Thyroid gland (tissue), 4 donors: ENCODE results near the gene CPOX. TPM values are rescaled to one million over a fixed set of nuclear protein-coding genes. Genes with fewer than 3 reads are reported as not detected.

ENCODE experiments used
- DNase-seq, 2 donors: peaks; one replicate each; pipeline ENCODE4 v3.0.0-alpha.2; 2019
- H3K27ac ChIP-seq, 3 donors: fragments of 200-600 bp; sonication (generic); 1 replicate in 2 of 3; 2 replicates in 1 of 3; pipeline ENCODE4 v1.5.1; 2016 to 2019; ENCODE audit warnings: mild to moderate bottlenecking in 1 of 3, moderate library complexity in 1 of 3
- H3K27me3 ChIP-seq: fragments of 200-600 bp; sonication (generic); one replicate; pipeline ENCODE4 v1.5.1; 2019
- H3K36me3 ChIP-seq, 2 donors: fragments of 200-600 bp; sonication (generic); one replicate each; pipeline ENCODE4 v1.5.1; 2016 to 2019
- H3K4me1 ChIP-seq, 2 donors: fragments of 200-600 bp; sonication (generic); one replicate each; pipeline ENCODE4 v1.5.1; 2017 to 2019
- H3K4me3 ChIP-seq, 3 donors: fragments of 200-600 bp; sonication (generic); replicated peaks in 1 of 3; 1 replicate in 2 of 3; 2 replicates in 1 of 3; pipeline ENCODE4 v1.5.1; 2016; ENCODE audit warnings: mild to moderate bottlenecking in 1 of 3
- H3K9me3 ChIP-seq: fragments of 200-600 bp; sonication (generic); one replicate; pipeline ENCODE4 v1.5.1; 2017
- CTCF ChIP-seq, 6 experiments: fragments of 200-600 bp in 3 of 6; fragments of 450-650 bp in 3 of 6; sonication (generic) in 3 of 6; IDR thresholded peaks; one replicate each; pipeline ENCODE4 v1.5.1; 2016 to 2019; ENCODE audit warnings: antibody characterized with exemption in 6 of 6, mild to moderate bottlenecking in 2 of 6, inconsistent platforms in 1 of 6, moderate library complexity in 1 of 6
- POLR2A ChIP-seq, 2 donors: fragments of 450-650 bp; IDR thresholded peaks; one replicate each; pipeline ENCODE4 v1.6.1; 2017; ENCODE audit warnings: antibody characterized with exemption in 2 of 2, mild to moderate bottlenecking in 2 of 2, moderate library complexity in 1 of 2
- WGBS, 2 donors: methylation state at CpG; one replicate each; pipeline ENCODE4 v1.1.5; 2017; 5-methylcytosine and 5-hydroxymethylcytosine counted together
- intact Hi-C: fragments of 100-400 bp; cut with DNase I; formaldehyde crosslinking; loops from one replicate; pipeline ENCODE4 v1.15.1; 2023
- total RNA-seq, 4 donors: library from RNA; depleted of rRNA; stranded (reverse); fragments of >200 nt; gene quantifications; one replicate each; pipeline ENCODE4 v1.2.3, GENCODE V29; 2016

CPOX gene
- total RNA-seq, 4 donors from 2014 or later: 14.8 to 27.9 (median 26.3) TPM

DNA sequence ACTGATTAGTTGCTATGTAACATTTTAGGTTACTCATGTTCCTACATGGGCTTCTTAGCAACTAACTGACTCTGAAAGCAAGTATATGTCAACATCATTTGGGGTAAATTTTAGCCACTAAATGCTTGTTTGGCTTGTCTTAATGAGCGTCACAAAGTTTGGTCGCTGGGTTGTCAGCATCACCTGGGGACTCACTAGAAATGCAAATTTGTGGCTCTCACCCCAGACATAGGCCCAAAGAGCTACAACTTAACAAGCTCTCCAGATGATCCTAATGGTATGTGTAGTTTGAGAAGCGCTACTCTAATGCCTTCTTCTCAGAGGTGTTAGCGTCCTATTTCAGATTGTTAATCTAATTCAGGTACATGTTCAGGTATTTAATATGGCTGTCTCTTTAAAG, 32.7 kb upstream of the CPOX start:
- H3K9me3 ChIP-seq: no peaks in the 10 kb centered on the region
- H3K36me3 ChIP-seq: no peaks in the 10 kb centered on the region
- H3K4me3 ChIP-seq: no peak overlapping the region
- TF ChIP-seq POLR2A (IDR thresholded peaks at IDR 0.05): no peak
- no peak for TF ChIP-seq CTCF (IDR thresholded peaks at IDR 0.05)
- intact Hi-C loops: no loop called here
- H3K27ac ChIP-seq: no peak overlapping the region
- H3K27me3 ChIP-seq: no peaks in the 10 kb centered on the region
- DNase-seq: no peak
- H3K4me1 ChIP-seq: no peaks in the 10 kb centered on the region
- 81 to 90% methylated on average over 4 of the region's 4 CpGs for WGBS, 2 donors

DNA sequence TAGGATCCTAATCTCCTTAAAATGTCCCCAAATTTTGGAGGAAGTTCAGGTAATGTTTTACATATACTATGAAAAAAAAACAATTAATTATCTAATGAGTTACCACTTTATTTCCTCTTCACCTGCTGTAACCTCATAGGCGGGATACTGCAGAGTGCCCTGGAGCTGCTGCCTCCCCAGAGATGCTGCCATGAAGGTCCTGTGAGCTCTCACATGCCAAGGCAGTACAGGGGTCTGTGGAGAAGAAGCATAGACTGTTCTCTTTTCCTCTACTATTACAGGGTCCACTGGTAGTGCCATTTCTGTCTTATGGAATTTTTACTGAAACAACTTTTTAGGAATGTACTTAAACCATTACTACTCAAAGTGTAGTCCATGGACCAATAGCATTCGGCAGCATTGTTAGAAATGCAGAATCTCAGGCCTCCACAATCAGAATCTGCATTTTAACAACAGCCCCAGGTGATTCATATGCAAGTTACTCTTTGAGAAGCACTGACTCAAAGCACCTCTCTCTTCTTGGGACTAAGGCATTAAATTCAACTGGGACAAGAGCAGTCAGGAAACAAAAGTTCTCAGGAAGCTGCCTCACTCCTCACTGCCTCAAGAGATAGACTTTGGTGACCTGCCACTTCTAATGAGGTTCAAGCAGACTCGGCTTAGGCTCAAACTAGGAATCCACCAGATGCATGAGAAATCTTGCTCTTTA, 30.3 kb upstream of the CPOX start:
- Histone ChIP-seq H3K27ac (no peak overlapping the region), H3K4me3 (no peak overlapping the region), H3K9me3 (no peaks in the 10 kb centered on the region), H3K4me1 (no peaks in the 10 kb centered on the region), H3K27me3 (no peaks in the 10 kb centered on the region), H3K36me3 (no peaks in the 10 kb centered on the region)
- WGBS, 2 donors: 87 to 94% methylated on average over 3 of the region's 3 CpGs
- TF ChIP-seq CTCF (IDR thresholded peaks at IDR 0.05): no peak
- TF ChIP-seq POLR2A (IDR thresholded peaks at IDR 0.05): no peak
- intact Hi-C loops: no loop called here
- no peak for DNase-seq

GRCh38 chr3:98617841-98618240, 24.4 kb upstream of the CPOX start:
- 88 to 96% methylated on average over 2 of the region's 2 CpGs for WGBS, 2 donors
- H3K27me3 ChIP-seq: no peaks in the 10 kb centered on the region
- intact Hi-C loops: no loop called here
- no peaks in the 10 kb centered on the region for H3K9me3 ChIP-seq
- H3K36me3 ChIP-seq: no peaks in the 10 kb centered on the region
- no peak overlapping the region for H3K27ac ChIP-seq
- DNase-seq: no peak
- no peaks in the 10 kb centered on the region for H3K4me1 ChIP-seq
- H3K4me3 ChIP-seq: no peak overlapping the region
- TF ChIP-seq POLR2A (IDR thresholded peaks at IDR 0.05) (no peak), CTCF (IDR thresholded peaks at IDR 0.05) (no peak)

GRCh38 chr3:98613616-98614015, 20.2 kb upstream of the CPOX start:
- intact Hi-C loops: no loop called here
- no peaks in the 10 kb centered on the region for H3K9me3 ChIP-seq
- H3K36me3 ChIP-seq: no peaks in the 10 kb centered on the region
- no peak for TF ChIP-seq POLR2A (IDR thresholded peaks at IDR 0.05)
- no peak for TF ChIP-seq CTCF (IDR thresholded peaks at IDR 0.05)
- H3K27ac ChIP-seq: no peak overlapping the region
- H3K4me3 ChIP-seq: no peak overlapping the region
- 84 to 85% methylated on average over 4 of the region's 4 CpGs for WGBS, 2 donors
- H3K27me3 ChIP-seq: no peaks in the 10 kb centered on the region
- no peaks in the 10 kb centered on the region for H3K4me1 ChIP-seq
- no peak for DNase-seq

DNA sequence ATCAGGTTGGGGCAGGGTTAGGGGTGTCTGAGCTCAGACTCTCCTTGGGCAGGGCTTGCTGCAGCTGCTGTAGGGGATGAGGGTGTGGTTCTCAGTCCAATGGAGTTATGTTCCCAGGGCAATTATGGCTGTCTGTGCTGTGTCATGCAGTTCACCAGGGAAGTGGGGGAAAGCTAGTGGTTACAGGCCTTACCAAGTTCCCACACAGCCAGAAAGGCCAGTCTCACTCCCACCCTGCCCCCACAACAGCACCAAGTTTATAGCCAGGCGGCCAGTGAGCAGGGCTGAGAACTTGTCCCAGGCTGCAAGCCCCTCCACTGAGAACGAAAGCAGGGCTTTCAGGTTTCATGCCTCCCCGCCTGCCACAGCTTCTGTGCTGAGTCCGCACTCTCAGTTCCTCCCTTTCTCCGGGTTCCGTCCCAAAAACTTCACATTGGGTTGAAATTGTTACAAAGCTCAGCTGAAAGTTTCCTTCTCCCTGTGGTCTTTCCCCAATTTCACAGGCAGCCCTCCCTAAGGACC, 19.6 kb upstream of the CPOX start:
- WGBS, 2 donors: 87 to 90% methylated on average over 6 of the region's 6 CpGs
- H3K27ac ChIP-seq: no peak overlapping the region
- no peak for TF ChIP-seq CTCF (IDR thresholded peaks at IDR 0.05)
- TF ChIP-seq POLR2A (IDR thresholded peaks at IDR 0.05): no peak
- no peak overlapping the region for H3K4me3 ChIP-seq
- H3K36me3 ChIP-seq: no peaks in the 10 kb centered on the region
- H3K27me3 ChIP-seq: no peaks in the 10 kb centered on the region
- DNase-seq: peak in 1 of 2 donors; percentile 2
- no peaks in the 10 kb centered on the region for H3K4me1 ChIP-seq
- intact Hi-C loops: no loop called here
- H3K9me3 ChIP-seq: no peaks in the 10 kb centered on the region
